ENCODE data around the gene MAP7D1.
"Not testable (repeated sequence)": the region's sequence is repeated elsewhere in the genome, so short reads cannot be mapped to it uniquely, and the experiment has no call there.

The MAP7D1 gene

DNA sequence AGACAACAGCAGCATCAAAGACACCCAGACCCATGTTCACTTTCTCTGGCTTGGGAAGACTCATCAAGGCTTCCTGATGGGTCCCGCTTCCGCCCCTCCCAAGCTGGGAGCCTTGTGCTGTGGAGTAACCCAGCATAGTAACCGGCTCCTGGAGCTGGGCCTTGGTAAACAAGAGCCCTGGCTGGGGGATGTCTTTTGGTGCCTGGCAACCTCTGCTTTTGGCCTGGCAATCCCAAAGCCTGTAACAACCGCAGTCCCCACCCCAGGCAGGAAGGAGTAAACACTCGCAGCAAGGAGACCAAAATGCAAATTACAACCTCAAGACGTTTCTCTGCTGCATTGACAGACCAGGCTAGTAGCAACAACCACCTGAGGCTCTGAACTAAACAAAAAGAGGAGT is 51.4 kb downstream of the MAP7D1 start:
- no peak for DNase-seq

DNA sequence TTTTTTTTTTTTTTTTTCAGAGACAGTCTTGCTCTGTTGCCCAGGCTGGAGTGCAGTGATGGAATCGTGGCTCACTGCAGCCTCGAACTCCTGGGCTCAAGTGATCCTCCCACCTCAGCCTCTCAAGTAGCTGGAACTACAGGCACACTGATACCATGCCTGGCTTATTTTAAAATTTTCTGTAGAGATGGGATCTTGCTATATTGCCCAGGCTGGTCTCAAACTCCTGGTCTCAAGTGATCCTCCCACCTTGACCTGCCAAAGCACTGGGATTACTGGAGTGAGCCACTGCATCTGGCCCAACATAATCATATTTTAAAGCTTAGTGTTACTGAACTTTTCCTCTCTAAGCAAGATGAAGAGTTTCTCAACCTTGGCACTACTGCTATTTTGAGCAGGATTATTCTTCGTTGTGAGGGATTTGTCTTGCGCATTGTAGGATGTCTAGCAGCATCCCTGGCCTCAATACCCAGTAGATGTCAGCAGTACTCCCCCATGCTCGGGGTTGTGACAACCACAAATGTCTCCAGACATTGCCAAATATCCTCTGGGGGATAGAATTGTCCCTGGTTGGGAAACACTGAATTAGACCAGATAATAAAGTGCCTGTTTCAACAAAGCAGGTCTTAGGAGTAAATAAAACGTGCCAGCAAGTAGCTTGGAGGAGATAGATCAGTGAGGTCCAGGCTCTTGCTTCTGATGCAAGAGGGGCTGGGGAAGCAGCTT is 53.2 kb downstream of the MAP7D1 start:
- no peak for DNase-seq

DNA sequence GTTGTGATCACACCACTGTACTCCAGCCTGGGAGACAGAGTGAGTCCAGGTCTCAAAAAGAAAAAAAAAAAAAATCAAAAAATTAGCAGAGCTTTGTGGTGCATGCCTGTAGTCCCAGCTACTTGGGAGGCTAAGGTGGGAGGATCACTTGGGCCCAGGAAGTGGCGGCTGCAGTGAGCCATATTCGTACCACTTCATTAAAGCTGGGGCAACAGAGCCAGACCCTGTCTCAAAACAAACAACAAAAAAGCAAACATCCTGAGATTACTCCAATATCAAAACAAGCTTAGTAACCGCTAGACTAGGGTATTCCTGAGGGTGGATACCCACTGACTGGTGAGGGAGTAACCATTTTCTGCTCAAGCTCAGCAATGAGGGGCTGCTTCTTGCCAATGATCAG is 55.3 kb downstream of the MAP7D1 start:
- no peak for DNase-seq

DNA sequence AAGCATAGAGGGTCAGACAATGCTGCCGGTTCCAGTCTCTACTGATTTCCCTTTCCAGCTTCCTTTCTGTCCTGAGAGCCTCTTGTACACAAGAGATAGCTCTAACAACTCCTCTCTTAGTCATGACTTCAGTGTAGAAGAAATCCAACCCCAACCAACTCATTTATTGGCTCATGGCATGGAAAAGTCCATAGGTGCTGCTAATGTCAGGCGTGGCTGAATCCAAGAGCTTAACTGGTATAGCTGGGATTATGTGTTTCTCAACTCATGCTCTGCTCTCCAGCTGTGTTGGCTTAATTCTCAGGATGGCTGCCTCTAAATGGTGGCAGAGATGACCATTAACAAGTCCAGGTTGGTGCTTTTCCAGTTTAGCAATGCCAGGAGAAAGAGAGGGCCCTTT is 55.9 kb downstream of the MAP7D1 start:
- no peak for DNase-seq

DNA sequence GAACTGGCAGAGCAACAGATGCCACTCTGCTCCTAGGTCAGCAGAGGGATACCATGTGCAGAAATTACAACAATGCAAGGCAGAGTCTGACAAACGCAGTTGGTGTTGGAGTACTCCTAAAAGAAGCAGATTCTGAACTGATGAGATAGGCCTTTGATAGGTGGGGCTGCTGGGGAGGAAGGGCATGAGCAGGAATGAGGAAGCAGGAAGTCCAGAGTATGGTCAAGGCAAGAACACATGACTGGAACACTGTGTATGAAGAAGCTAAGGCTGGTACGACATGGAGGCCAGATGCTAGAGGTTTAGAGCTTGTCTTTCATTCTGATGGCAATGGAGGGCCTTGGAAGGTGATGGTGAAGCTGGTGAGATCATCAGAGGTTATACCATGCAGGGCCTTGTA is 56.8 kb downstream of the MAP7D1 start:
- DNase-seq = no peak

DNA sequence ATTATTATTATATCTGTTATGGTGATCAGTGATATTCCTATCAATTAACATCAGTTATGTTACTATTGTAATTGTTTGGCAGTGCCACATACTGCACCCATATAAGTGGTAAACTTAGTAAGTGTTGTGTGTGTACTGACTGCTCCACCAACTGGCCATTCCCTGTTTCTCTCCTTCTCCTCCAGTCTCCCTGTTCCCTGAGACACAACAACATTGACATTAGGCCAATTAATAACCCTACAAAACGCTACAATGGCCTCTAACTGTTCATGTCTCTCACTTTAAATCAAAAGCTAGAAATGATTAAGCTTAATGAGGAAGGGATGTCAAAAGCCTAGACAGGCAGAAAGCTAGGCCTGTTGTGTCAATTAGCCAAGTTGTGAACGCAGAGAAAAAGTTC is 61.7 kb downstream of the MAP7D1 start:
- no peak for DNase-seq

DNA sequence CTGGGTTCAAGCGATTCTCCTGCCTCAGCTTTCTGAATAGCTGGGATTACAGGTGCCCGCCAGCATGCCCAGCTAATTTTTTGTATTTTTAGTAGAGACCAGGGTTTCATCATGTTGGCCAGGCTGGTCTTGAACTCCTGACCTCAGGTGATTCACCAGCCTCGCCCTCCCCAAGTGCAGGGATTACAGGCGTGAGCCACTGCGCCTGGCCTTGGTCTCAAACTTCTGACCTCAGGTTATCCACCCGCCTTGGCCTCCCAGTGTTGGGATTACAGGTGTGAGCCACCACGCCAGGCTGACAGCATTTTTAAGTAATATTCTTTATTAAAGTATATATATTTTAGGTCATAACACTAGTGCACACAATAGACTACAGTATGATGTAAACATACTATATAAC is 65.9 kb downstream of the MAP7D1 start:
- DNase-seq = not testable (repeated sequence)

DNA sequence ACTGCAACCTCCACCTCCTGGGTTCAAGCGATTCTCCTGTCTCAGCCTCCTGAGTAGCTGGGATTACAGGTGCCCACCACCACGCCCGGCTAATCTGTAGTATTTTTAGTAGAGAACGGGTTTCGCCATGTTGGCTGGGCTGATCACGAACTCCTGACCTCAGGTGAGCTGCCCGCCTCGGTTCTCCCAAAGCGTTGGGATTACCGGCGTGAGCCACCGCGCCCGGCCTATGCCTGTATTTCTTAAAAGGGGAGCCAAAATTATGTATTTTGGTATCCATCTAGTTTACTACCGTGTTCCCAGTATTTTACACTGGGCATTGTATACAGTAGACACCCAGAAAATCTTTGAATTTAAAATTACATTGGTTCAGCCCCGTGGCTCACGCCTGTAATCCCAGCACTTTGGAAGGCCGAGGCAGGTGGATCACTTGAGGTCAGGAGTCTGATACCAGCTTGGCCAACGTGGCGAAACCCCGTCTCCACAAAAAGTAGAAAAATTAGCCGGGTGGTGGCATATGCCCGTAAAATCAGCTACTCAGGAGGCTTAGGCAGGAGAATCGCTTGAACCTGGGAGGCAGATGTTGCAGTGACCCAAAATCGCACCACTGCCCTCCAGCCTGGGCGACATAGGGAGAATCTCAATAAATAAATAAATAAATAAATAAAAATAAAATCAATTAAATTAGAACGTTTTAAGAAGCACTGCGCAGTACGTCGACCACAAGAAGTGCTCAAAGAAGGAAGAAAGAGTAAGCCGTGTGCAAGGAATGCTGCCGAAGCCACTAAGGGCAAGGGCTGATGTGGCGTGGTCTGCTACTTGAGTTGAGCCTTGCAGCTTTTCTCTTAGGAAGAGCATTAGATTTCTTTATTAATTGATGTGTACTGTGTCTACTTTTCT is 66.8 kb downstream of the MAP7D1 start:
- DNase-seq = no peak

DNA sequence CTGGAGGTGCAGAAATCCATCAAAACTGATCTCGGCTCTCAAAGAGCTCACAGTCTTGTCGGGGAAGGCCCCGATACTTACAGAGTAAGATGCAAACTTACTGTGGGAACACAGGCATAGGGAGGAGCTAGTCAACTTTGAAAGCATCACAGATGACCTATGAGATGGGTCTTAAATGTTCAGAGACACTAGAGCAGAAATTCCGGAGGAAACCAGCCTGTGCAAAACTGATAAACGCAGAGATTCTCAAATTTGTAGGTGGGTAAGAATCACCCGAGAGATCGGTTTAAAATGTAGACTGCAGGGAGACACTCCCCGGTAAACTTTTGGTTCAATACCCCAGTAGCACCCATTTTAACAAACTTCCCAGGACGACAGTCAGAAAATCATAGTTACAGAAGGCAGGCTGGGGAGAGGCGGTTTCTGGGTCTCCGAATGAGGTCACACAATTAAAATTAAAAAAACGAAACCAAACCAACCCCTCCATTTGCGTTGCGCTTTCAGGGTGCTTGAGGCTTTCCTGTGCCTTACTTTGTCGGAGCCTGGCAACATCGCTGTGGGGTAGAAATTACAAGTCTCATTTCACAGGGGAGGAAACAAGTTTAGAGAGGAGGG is 67.5 kb downstream of the MAP7D1 start:
- peak; percentile 46 for DNase-seq

DNA sequence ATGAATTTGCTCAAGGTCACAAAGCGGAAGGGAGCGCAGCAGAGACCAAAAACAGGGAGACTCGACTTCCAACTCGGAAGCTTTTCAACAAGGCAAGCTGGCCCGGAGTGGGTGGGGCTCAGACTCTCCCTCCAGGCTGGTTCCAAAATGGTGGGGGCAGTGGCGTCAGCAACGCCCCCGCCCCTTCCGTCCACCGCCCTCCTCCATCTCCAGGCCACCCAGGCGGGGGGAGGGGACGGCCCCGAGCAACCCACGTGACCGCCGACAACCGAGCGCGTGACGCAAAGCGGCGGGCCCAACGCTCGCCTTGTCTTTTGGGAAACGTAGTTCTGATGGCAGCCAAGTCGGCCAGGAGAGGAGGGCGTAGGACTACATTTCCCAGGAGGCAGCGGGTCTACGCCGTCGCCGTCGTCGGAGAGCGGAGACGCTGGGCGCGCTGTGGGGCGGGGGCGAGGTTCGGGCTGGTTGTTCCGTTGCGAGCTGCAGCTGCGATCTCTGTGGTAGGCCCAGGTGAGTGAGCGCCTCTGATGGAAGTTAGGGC is 68.1 kb downstream of the MAP7D1 start, which contains the start of gene THRAP3:
Gene THRAP3 (plus strand): TSS at position 448 of the 541 bp plus-strand sequence. CDS start 58,121 bp downstream, outside the sequence.
- peak; percentile 99 for DNase-seq

DNA sequence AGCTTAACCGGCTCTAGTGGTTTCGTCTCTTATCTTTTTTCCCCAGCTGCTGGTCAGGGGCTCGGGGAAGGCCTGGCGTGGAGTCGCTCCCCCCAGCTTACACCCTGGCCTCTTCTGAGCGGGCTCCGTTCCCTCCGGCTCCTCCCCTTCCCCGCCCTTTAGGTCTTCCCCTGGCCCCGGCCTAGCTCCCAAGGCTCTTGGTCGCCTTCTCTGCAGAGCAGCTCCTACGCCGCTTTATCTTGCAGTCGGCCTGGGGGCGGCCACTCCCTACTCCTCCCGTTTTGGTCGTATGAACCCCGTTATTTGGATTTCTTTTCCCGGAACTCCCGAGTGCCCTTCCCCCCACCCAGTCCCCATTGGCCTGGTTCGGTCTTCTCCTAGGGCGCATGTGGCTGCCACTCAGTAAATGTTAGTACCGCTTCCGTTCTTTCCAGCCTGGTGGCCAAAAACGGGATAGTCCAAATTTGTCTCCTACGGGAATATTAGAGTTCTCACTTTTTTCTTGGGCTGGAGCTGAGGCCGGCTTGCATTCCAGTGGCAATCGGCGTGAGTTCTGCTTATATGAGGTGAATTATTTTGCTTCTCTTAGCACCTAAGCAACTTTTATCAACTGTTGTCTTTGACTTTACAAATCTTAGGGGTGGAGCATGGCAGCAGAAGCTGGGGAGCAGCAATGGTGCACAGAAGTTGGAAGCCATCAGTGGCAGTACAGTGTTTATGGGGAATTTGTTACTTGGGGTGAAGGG is 68.8 kb downstream of the MAP7D1 start:
- no peak for DNase-seq

DNA sequence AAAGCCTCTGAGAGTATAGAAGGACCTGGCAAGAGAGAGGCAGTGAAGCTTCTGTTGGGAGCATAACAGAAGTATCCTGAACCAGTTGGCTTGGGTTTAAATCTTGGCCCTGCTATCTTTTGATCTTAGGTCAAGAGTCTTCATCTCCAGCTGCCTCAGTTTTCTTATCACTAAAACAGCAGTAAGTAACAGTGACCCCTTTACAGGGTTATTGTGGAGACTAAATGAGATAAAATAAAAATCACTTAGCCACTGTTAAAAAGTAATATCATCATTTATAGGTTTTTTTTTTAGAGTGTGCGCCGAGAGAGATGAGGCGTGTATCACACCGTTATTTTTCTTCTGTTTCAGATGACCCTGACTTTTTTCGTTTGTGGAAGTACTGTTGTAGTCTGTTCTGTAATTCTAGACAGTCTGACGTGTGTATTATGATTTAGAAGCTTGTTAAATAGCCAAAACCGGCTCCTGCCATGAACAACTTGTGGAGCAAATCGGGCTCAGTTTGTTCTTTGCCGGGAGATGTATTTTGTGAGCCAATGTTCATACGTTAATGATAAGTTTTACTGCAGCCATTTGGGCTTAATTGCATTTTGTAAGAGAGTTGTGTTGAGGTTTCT is 69.4 kb downstream of the MAP7D1 start:
- no peak for DNase-seq

DNA sequence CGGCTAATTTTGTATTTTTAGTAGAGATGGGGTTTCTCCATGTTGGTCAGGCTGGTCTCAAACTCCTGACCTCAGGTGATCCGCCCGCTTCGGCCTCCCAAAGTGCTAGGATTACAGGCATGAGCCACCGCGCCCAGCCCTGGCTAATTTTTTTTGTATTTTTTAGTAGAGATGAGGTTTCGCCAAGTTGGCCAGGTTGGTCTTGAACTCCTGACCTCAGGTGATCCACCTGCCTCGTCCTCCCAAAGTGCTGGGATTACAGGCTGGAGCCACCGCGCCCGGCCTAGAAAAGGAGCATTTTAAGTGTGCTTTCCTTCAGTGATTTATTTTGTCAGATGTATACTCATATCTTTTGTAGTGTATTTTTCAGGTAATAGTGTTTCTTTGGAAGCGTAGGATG is 74.3 kb downstream of the MAP7D1 start:
- DNase-seq = not testable (repeated sequence)
